PC-3 (cell line): ENCODE measurements around the gene KRR1. TPM values are rescaled to one million over a fixed set of nuclear protein-coding genes. Genes with fewer than 3 reads are reported as not detected.
A peak's percentile ranks its signal among the peaks of the same experiment; 100 is the strongest.

Source experiments
- ATAC-seq: fragments of 200-7000 bp; cut with Tn5 transposase; 2 replicates; pipeline ENCODE4 v1.9.1; 2020; ENCODE audit warnings: mild to moderate bottlenecking, moderate library complexity
- BruUV-seq: library from RNA; stranded (reverse); fragments of 400-500 nt; replicated peaks from 2 replicates; lab custom pipeline; 2021; lab: Mats Ljungman, UMichigan
- CTCF ChIA-PET: fragments of 300-600 bp; sonication (Branson Sonifier 250); formaldehyde crosslinking; loops from one replicate; lab custom pipeline; 2022; ENCODE audit warnings: antibody characterized with exemption; lab: Charles Lee
- POLR2A ChIA-PET: fragments of 300-600 bp; sonication (Branson Sonifier 250); formaldehyde crosslinking; loops from one replicate; lab custom pipeline; 2022; ENCODE audit warnings: antibody characterized with exemption; ENCODE audit not compliant: unreplicated experiment; lab: Charles Lee
- DNase-seq: peaks from one replicate; pipeline ENCODE4 v3.0.0-alpha.2; 2015
- H2AFZ ChIP-seq: fragments of 300-600 bp; sonication (generic); 2 replicates; pipeline ENCODE4 v1.6.0; 2016; ENCODE audit warnings: antibody characterized with exemption, low read length
- H3F3A ChIP-seq: fragments of 300-600 bp; sonication (generic); one replicate; pipeline ENCODE4 v1.6.0; 2017; ENCODE audit warnings: antibody characterized with exemption, low read length, control low read depth, mild to moderate bottlenecking; ENCODE audit not compliant: unreplicated experiment
- H3K27ac ChIP-seq: fragments of 300-600 bp; sonication (generic); 2 replicates; pipeline ENCODE4 v1.5.1; 2016; ENCODE audit warnings: mild to moderate bottlenecking, low read length
- H3K27me3 ChIP-seq: fragments of 300-600 bp; sonication (generic); 2 replicates; pipeline ENCODE4 v1.6.1; 2016; ENCODE audit warnings: low read length, mixed read lengths
- H3K36me3 ChIP-seq: fragments of 300-600 bp; sonication (generic); 2 replicates; pipeline ENCODE4 v1.6.1; 2016; ENCODE audit warnings: low read depth, mixed run types, low read length, mixed read lengths
- H3K4me1 ChIP-seq: fragments of 300-600 bp; sonication (generic); 2 replicates; pipeline ENCODE4 v1.5.1; 2016; ENCODE audit warnings: low read length; ENCODE audit not compliant: insufficient read depth
- H3K4me2 ChIP-seq: fragments of 300-600 bp; sonication (generic); 2 replicates; pipeline ENCODE4 v1.6.0; 2016; ENCODE audit warnings: low read length
- H3K4me3 ChIP-seq: fragments of 300-600 bp; sonication (generic); 2 replicates; pipeline ENCODE4 v1.5.1; 2016; ENCODE audit warnings: mild to moderate bottlenecking, low read length, mixed read lengths
- H3K79me2 ChIP-seq: fragments of 300-600 bp; sonication (generic); 2 replicates; pipeline ENCODE4 v1.6.1; 2017; ENCODE audit warnings: low read length, mixed read lengths
- H3K9ac ChIP-seq: fragments of 300-600 bp; sonication (generic); 2 replicates; pipeline ENCODE4 v1.6.0; 2016; ENCODE audit warnings: mild to moderate bottlenecking, low read length
- H3K9me2 ChIP-seq: fragments of 300-600 bp; sonication (generic); replicated peaks from 2 replicates; pipeline ENCODE4 v1.6.1; 2016; ENCODE audit warnings: mixed run types, low read length, mixed read lengths
- H3K9me3 ChIP-seq: fragments of 300-600 bp; sonication (generic); 2 replicates; pipeline ENCODE4 v1.6.1; 2016; ENCODE audit warnings: low read length, mixed read lengths
- H4K20me1 ChIP-seq: fragments of 300-600 bp; sonication (generic); 2 replicates; pipeline ENCODE4 v1.6.1; 2016; ENCODE audit warnings: low read length, mixed read lengths
- EZH2 ChIP-seq: fragments of 300-600 bp; sonication (generic); IDR thresholded peaks from one replicate; pipeline ENCODE4 v1.6.1; 2017; ENCODE audit warnings: antibody characterized with exemption, mild to moderate bottlenecking, low read length; ENCODE audit not compliant: unreplicated experiment
- EZH2phosphoT487 ChIP-seq: fragments of 300-600 bp; sonication (generic); IDR thresholded peaks from 2 replicates; pipeline ENCODE4 v1.6.1; 2018; ENCODE audit warnings: mild to moderate bottlenecking, antibody characterized with exemption, low read length, borderline replicate concordance
- intact Hi-C: fragments of 100-400 bp; cut with micrococcal nuclease; formaldehyde crosslinking; loops from 2 replicates; pipeline ENCODE4 v1.9.0; 2023
- total RNA-seq: library from RNA; depleted of rRNA; stranded (reverse); fragments of >200 nt; gene quantifications from 2 replicates; pipeline ENCODE4 v1.2.3, GENCODE V29; 2014
- TF ChIP-seq, protein P1 (sequence below): fragments of 300-600 bp; sonication (generic); conservative IDR thresholded peaks from 2 replicates; pipeline ENCODE4 v1.5.1; 2017; ENCODE audit warnings: antibody characterized with exemption, low read depth, mild to moderate bottlenecking, low read length

The KRR1 gene
- total RNA-seq, 1 experiment from 2014 or later: 68.4 TPM

DNA sequence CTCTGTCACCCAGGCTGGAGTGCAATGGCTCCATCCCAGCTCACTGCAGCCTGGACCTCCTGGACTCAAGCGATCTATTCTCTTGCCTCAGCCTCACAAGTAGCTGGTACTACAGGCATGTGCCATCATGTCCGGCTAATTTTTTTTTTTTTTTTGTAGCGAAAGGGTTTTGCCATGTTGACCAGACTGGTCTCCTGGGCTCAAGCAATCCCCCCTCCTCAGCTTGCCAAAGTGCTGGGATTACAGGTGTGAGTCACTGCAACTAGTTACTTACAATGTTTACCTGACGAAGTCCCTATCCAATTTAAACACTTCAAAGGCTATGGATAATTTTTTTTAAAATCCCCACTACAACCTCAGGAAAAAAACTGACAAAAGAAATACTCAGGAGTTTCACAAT lies 1.8 kb downstream of the KRR1 start:
- H3K9me3 ChIP-seq: no peaks in the 10 kb centered on the region
- peak overlapping the region; percentile 87 for H3K4me3 ChIP-seq
- H3K36me3 ChIP-seq: peaks cover 35% of the 10 kb centered on the region
- ChIA-PET CTCF (no interaction called here), POLR2A (no interaction called here)
- H4K20me1 ChIP-seq: peaks cover 21% of the 10 kb centered on the region
- no peak overlapping the region for H3K9ac ChIP-seq
- peak overlapping the region; percentile 92 for H3K4me2 ChIP-seq
- H3K27me3 ChIP-seq: no peaks in the 10 kb centered on the region
- H3F3A ChIP-seq: no peaks in the 10 kb centered on the region
- H3K4me1 ChIP-seq: peaks cover 16% of the 10 kb centered on the region; the same call in 1 of the 2 replicates
- TF ChIP-seq, protein P1, sequence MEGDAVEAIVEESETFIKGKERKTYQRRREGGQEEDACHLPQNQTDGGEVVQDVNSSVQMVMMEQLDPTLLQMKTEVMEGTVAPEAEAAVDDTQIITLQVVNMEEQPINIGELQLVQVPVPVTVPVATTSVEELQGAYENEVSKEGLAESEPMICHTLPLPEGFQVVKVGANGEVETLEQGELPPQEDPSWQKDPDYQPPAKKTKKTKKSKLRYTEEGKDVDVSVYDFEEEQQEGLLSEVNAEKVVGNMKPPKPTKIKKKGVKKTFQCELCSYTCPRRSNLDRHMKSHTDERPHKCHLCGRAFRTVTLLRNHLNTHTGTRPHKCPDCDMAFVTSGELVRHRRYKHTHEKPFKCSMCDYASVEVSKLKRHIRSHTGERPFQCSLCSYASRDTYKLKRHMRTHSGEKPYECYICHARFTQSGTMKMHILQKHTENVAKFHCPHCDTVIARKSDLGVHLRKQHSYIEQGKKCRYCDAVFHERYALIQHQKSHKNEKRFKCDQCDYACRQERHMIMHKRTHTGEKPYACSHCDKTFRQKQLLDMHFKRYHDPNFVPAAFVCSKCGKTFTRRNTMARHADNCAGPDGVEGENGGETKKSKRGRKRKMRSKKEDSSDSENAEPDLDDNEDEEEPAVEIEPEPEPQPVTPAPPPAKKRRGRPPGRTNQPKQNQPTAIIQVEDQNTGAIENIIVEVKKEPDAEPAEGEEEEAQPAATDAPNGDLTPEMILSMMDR: no peak
- TF ChIP-seq EZH2phosphoT487 (no peak), EZH2 (no peak)
- peaks cover 48% of the 10 kb centered on the region for H3K79me2 ChIP-seq
- H3K27ac ChIP-seq: no peak overlapping the region
- intact Hi-C loops: loop anchor here (5.0 kb wide), 1 partner anchor 838 kb away; the partner anchor contains the start of gene BBS10
- DNase-seq (no peak), ATAC-seq (no peak)
- no peak overlapping the region for H2AFZ ChIP-seq
- H3K9me2 ChIP-seq: no peaks in the 10 kb centered on the region
- BruUV-seq: no TSS peak

DNA sequence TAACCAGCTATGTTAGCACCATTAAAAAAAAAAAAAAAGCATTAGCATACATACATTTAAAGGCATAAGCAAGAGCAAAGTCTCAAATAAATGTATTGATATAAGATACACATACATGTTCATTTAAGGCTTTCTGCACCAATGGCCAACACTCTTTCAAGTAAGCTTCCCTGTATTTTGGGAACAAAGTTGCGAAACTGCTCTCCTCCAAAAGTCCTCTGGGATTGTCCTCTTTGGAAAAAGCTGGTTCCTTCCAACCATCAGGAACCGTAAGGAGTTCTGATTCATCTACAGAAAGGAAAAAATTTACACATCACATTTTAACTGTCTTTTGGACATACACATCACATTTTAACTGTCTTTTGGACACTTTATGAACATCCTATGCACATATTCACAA lies 3.2 kb downstream of the KRR1 start:
- H3K4me3 ChIP-seq: no peak overlapping the region
- TF ChIP-seq, protein P1: no peak
- no peak for TF ChIP-seq EZH2phosphoT487
- TF ChIP-seq EZH2: no peak
- ATAC-seq: no peak
- no peak overlapping the region for H2AFZ ChIP-seq
- peaks cover 21% of the 10 kb centered on the region for H4K20me1 ChIP-seq
- CTCF ChIA-PET: no interaction called here
- DNase-seq: no peak
- no peaks in the 10 kb centered on the region for H3K27me3 ChIP-seq
- H3K9ac ChIP-seq: no peak overlapping the region
- intact Hi-C loops: no loop called here
- 0 out of 2 replicates have a peak overlapping the region, but pooled peaks have one; percentile 92 for H3K4me2 ChIP-seq
- H3F3A ChIP-seq: no peaks in the 10 kb centered on the region
- no peak overlapping the region for H3K27ac ChIP-seq
- no peaks in the 10 kb centered on the region for H3K9me2 ChIP-seq
- H3K4me1 ChIP-seq: peaks cover 16% of the 10 kb centered on the region; the same call in 1 of the 2 replicates
- peaks cover 49% of the 10 kb centered on the region for H3K36me3 ChIP-seq
- peaks cover 53% of the 10 kb centered on the region for H3K79me2 ChIP-seq
- BruUV-seq: no TSS peak
- no peaks in the 10 kb centered on the region for H3K9me3 ChIP-seq
- POLR2A ChIA-PET: interaction anchor here (0.6 kb wide), 1 partner anchor 26 kb away, joined by 8 read pairs; no protein-coding TSS in a partner anchor

GRCh38 chr12:75507086-75507485 lies 4.3 kb downstream of the KRR1 start:
- ATAC-seq (no peak), DNase-seq (no peak)
- H3K79me2 ChIP-seq: peaks cover 53% of the 10 kb centered on the region
- H3K9me3 ChIP-seq: no peaks in the 10 kb centered on the region
- peaks cover 21% of the 10 kb centered on the region for H4K20me1 ChIP-seq
- no peaks in the 10 kb centered on the region for H3K9me2 ChIP-seq
- intact Hi-C loops: no loop called here
- no peak overlapping the region for H3K4me2 ChIP-seq
- no TSS peak for BruUV-seq
- TF ChIP-seq EZH2phosphoT487 (no peak), EZH2 (no peak)
- TF ChIP-seq, protein P1: no peak
- H2AFZ ChIP-seq: no peak overlapping the region
- no peak overlapping the region for H3K9ac ChIP-seq
- no peak overlapping the region for H3K4me3 ChIP-seq
- peaks cover 60% of the 10 kb centered on the region for H3K36me3 ChIP-seq
- H3F3A ChIP-seq: no peaks in the 10 kb centered on the region
- H3K27ac ChIP-seq: no peak overlapping the region
- H3K4me1 ChIP-seq: peaks cover 16% of the 10 kb centered on the region; the same call in 1 of the 2 replicates
- no peaks in the 10 kb centered on the region for H3K27me3 ChIP-seq
- ChIA-PET POLR2A (no interaction called here), CTCF (interaction anchor here (0.7 kb wide), 1 partner anchor 61 kb away, joined by 3 read pairs; no protein-coding TSS in a partner anchor)
